GM21360 (cell line): ENCODE measurements around the gene OR6C1.
"Not testable (repeated sequence)": the region's sequence is repeated elsewhere in the genome, so short reads cannot be mapped to it uniquely, and the experiment has no call there.

Experiments used
- ATAC-seq: cut with Tn5 transposase; IDR thresholded peaks from one replicate; pipeline ENCODE4 v1.9.1; 2021; ENCODE audit warnings: mild to moderate bottlenecking, moderate library complexity; ENCODE audit not compliant: unreplicated experiment

Gene OR6C1

DNA sequence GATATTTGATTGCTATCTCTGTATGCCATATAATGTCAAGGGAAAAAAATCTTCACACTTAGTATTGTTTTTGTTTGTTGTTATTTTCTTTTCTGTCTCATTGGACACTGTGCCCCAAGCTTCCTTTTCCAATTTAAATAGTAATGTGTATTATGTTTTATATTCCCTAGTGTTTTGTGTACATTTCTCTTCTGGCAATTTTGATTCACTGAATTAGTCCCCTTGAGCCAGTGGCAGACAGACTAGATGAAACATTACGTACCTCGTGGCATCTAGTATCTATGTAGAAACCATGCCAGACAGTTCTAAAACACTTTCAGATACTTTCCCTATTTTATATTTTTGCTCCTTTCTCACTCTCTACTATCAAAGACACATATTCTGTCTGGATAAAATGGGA lies at the start of gene OR6C1:
Gene OR6C1, plus strand, starts transcription at position 301 of the 400 bp plus-strand sequence. CDS start 6,257 bp downstream, outside the sequence.
- ATAC-seq, result no peak

DNA sequence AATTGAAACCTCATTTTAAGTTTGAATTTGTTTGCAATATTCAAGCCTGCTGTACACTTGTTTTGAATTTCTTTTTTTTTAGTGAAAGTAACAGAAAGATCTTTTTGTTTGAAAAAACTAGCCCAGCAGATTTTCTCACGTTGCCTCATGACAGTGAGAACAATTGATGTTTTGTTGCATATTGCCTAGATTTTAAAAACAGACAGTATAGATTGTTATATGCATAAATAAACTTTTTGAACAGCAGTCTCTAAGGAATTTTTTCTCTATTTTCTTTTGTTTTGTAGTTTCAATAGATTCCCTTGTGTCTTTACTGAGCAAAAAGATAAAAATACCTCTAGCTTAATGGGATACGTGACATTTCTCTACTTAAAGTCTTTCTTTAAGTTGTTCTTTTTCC lies 33.2 kb upstream of the OR6C1 start:
- no peak for ATAC-seq

GRCh38 chr12:55289999-55290398 lies 24.1 kb upstream of the OR6C1 start:
- no peak for ATAC-seq

GRCh38 chr12:55296469-55296868 lies 17.7 kb upstream of the OR6C1 start, which contains the start of gene OR6C6:
OR6C6 (minus strand) TSS chr12:55296569; CDS start chr12:55295232, 1,337 bp downstream.
- no peak for ATAC-seq

DNA sequence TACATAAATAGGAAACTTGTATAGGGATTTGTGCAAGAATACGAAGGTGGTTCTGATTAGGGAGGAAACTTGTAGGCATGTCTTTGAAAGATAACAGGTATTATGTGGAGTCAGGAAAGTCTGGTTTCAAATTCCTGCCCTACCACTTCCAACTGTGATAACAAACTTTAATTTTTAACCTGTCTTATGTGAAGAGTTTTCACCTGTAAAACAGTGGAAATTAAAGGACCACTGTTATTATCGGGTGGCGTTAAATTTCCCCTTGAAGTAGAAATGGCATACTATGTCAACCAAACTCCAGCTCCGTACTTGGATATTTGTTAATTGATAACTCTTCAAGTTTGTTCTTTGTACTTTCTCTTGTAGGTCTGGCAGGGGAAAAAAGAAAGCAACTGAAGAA lies 6.1 kb downstream of the OR6C1 start:
- ATAC-seq, result no peak

DNA sequence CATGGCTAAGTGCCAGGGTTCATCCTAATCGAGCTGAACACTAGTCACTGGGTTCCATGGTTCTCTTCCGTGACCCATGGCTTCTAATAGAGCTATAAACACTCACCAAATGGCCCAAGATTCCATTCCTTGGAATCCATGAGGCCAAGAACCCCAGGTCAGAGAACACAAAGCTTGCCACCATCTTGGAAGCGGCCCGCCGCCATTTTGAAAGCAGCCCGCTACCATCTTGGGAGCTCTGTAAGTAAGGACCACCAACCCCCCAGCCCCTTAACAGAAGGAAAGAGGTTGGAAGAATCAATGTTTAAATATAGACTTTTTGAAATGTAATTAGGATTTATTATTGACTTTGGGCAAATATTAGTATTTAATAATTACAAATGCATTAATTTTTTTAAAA lies 11.7 kb downstream of the OR6C1 start:
- not testable (repeated sequence) for ATAC-seq

- no peak for ATAC-seq
Measured at GRCh38 chr12:55330446-55330845, 16.3 kb downstream of the OR6C1 start, which contains the start of gene OR6C3. OR6C3 (plus strand) TSS chr12:55330746; CDS start chr12:55331701, 955 bp downstream.

- no peak for ATAC-seq
Measured at GRCh38 chr12:55336002-55336401, 21.9 kb downstream of the OR6C1 start.

DNA sequence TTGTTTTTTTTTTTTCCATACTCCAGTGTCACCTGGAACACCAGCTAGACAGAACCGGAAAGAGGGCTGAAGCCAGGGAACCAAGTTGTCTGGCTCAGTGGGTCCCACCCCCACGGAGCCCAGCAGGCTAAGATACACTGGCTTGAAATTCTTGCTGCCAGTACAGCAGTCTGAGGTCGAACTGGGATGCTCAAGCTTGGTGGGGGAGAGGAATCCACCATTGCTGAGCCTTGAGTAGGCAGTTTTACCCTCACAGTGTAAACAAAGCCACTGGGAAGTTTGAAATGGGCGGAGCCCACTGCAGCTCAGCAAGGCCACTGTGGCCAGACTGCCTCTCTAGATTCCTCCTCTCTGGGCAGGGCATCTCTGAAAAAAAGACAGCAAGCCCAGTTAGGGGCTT lies 41.2 kb downstream of the OR6C1 start:
- ATAC-seq, result not testable (repeated sequence)

DNA sequence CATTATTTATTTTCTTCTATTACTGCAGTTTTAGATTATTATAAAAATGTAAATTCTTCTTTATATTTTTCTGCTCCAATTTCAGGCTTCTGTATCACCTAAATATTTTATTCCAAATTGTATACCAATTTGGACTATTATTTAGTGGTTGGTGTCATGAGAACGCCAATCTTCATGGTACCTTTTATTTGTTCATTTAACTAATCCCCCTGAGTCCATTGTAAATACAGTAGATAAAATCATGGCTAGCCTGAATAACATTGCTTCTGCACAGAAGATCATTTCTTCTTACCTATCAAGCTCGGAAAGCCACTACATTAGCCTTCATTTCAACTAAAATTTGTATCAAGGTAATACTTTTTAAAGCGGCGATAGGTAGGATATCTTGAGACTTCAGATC lies 48.5 kb downstream of the OR6C1 start, which contains the start of gene OR6C75:
Gene OR6C75, plus strand, starts transcription at position 301 of the 400 bp plus-strand sequence. CDS start 2,136 bp downstream, outside the sequence.
- ATAC-seq, result no peak

- no peak for ATAC-seq
Measured at GRCh38 chr12:55365086-55365485, 50.9 kb downstream of the OR6C1 start.
